Left forelimb (tissue), 1 donor: Measurements from ENCODE around the gene WDR5.

ENCODE experiments used
- DNase-seq: peaks from one replicate; pipeline ENCODE4 v3.0.0-alpha.2; 2018; ENCODE audit warnings: low spot score

The WDR5 gene

DNA sequence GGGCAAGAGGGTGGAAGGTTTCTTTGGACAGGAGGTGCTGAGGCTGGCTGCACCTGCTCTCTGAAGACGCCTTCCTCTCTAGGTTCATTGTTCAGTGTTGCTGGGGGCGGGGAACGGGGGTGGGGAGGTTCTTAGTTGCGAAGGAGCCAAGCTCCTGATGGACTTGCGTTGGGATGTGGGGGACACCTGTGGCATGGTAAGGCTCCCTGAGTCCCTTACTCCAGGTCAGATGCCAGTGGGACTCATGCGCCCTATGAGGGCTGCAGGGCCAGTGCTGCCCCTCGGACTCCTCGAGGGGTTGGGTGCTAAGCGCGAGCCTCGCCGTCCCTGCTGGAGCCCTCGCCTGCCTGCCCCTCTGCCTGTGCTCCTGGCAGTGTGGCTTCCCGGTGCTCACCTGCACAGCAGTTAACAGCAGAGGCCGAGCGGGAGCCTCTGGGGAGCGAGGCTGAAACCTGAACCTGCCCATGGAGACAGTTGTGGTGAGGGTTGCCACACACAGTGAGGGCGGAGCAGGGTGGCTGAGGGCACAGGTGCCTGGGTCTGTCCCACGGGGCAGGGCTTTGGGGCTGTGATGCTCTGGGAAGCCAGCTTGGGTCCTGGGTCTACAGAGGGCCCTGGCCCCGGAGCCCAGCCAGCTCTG lies 23.0 kb downstream of the WDR5 start:
- DNase-seq, result peak; percentile 64

GRCh38 chr9:134159566-134160245 lies 23.8 kb downstream of the WDR5 start:
- DNase-seq, result no peak

DNA sequence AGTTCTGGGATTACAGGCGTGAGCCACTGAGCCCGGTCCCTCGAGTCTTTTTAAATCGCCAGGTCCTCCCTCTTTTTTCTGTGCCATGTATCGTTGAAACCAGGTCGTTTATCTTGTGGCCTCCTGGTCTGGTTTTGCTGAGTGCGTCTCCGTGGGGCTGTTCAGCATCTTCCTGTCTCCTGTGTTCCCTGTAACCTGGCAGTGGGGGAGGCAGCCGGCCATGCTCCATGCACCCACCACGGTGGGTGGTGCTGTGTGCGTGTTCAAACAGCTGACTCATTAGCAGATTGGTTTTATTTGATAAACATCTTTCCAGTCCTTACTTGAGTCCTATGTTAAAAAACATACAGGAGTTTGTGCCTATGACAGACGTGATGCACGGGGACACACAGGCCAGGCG lies 25.8 kb downstream of the WDR5 start:
- no peak for DNase-seq

DNA sequence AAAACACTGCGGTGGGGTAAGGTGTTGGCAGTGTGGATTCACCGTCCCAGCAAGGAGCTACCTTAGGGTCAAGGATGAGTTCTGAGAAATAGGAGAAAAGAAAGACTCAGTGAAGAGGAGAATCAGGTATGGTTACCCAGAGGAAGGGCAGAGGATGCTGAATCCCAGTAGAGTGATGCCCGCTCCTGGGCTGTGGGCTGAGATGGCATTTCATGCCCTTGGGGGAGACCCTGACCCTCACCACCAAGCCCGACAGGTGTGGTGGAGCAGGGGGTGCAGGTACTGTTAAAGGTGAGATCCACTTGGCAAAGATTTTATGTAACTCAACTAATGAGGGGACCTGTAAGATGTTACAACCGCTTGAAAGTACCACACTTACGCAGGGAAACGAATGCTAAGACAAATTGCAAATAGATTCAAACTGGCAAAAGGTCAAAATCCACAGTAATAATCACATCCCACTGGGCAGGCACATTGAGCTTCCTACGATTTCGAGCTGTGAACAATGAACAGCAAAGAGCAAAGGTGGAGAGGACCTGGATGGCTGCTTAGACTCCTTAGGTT lies 26.4 kb downstream of the WDR5 start:
- DNase-seq, result no peak

DNA sequence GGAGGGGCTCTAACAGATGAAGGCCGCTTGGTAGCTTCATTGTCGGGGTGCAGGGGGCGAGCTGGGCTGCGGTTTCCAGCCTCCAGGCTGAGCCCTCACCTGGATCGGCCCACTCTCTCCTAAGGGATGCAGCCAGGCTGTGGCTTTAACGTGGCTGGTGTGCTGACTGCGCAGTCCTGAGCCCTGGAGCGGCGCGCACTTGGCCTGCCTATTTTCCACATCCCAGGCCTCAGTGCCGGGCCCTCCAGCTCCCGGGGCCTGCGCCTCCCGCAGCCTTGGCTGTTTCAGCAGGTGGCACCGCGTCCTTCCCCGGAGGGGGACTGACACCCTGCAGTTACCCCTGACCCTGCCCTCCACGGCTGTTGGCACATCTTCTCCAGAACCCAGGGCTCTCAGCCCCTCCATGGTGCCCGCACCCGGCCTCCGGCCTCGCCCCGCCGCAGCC lies 27.1 kb downstream of the WDR5 start:
- DNase-seq, result no peak

DNA sequence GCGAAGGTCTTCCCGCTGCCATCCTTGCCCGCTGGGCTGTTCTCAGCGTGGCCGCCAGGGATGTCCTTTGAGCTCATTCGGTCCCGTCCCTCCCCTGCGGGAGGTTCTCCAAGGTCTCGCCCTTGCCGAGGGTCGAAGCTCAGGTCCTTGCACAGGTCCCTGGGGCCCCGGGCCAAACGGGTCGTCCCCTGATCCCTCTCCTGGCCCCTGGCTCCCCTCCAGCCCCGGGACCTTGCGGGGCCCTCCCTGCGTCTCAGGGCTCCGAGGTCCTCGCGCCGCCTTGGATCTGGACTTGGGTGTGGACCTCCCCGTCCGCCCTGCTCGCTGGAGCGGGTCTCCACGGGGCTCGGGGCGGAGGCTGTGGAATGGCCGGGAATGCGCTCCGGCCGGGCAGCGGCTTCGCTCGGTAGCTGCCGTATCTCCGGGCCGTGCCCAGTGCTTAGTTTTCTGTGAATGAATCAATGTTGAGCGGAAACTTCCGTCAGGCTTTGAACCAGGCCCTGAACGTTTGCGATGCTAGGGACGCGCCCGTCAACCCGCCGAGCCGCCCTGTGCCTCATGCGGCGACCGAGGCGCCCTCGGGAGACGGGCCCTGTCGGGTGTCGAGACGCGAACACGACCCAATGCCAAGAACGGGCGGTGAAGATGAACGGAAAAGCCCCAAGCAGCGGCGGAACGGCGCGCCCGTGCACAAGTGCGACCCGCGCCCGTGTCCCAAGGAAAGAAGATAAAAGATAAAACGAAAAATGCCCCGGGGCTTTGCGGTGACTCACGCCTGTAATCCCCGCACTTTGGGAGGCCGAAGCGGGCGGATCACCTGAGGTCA lies 27.7 kb downstream of the WDR5 start:
- DNase-seq, result peak; percentile 80

- no peak for DNase-seq
These were observed 29.0 kb downstream of the WDR5 start for GRCh38 chr9:134164879-134165278.

DNA sequence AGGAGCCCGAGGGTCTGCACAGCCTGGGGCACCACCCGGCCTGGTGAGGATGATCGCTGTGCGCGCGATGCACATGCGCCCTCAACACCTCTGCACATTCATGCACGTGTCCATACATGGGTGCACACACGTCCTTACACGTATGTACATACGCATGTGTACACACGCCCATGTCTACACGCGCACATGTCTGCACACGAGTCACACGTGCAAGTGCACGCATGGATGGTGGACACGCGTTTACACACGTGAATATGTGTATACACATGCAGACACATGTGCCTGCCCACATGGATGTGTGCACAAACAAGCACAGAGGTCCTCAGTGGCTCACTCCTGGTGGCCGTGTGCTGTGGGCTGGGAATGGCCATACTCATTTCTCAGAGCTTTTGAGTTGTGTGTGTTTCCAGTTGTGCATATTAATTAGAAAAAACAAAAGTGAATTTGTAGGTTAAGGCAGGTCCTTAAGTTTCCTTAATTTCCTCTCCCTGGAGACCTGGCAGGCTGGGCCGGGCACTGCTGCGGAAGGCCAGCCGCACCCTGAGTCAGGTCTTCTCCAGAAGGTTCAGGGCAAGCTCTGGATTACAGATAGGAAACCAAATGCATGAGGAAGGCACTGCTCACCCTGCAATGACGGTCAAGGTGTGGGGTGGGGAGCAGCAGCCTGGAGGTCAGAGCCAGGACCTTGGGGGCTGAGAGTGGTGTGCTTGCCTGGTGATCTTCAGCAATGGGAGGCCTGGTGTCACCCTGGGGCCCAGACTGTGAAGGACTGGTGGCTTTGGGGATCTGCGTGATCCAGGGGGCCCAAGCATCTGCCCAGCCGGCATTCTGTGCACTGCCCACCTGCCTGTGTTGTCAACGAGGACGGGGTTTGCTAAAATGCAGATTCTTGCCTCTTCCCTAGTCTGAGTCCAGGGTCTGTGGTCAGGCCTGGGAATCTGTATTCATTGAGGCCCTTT lies 29.8 kb downstream of the WDR5 start:
- DNase-seq, result no peak

- DNase-seq, result no peak
These were observed 30.5 kb downstream of the WDR5 start for GRCh38 chr9:134166374-134166773.

GRCh38 chr9:134167530-134167931 lies 31.6 kb downstream of the WDR5 start:
- DNase-seq, result no peak

GRCh38 chr9:134168757-134169550 lies 33.1 kb downstream of the WDR5 start:
- no peak for DNase-seq

GRCh38 chr9:134169724-134170401 lies 34.0 kb downstream of the WDR5 start:
- no peak for DNase-seq

DNA sequence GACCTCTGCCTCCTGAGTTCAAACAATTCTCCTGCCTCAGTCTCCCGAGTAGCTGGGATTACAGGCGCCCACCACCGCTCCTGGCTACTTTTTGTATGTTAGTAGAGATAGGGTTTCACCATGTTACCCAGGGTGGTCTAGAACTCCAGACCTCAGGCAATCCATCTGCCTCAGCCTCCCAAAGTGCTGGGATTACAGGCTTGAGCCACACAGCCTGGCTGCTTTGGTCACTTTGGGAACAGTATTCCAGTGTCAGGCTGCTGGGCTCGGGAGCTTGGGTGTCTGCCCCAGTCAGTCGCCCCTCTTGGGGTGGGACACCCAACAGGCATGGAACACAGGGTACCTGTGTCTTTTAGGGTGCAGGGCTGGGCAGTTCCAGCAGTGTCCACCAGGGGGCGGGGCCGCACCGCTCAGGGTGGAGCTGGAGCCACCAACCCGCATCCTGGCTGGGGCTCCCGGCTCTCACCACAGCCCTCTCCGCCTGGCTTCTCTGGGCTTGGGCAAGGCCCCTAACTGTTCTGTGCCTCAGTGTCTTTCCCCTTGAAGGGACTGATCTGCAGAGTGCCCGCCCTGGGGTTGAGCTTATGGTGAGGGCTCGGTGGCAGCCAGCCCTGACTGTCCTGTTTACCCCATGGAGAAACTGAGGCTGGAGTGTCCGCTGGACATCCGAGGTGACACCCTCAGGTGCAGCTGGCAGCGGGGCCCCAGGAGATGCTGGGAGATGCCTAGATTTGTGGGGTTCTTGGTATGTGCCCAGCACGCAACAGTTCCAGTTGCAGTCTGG lies 34.8 kb downstream of the WDR5 start:
- no peak for DNase-seq

DNA sequence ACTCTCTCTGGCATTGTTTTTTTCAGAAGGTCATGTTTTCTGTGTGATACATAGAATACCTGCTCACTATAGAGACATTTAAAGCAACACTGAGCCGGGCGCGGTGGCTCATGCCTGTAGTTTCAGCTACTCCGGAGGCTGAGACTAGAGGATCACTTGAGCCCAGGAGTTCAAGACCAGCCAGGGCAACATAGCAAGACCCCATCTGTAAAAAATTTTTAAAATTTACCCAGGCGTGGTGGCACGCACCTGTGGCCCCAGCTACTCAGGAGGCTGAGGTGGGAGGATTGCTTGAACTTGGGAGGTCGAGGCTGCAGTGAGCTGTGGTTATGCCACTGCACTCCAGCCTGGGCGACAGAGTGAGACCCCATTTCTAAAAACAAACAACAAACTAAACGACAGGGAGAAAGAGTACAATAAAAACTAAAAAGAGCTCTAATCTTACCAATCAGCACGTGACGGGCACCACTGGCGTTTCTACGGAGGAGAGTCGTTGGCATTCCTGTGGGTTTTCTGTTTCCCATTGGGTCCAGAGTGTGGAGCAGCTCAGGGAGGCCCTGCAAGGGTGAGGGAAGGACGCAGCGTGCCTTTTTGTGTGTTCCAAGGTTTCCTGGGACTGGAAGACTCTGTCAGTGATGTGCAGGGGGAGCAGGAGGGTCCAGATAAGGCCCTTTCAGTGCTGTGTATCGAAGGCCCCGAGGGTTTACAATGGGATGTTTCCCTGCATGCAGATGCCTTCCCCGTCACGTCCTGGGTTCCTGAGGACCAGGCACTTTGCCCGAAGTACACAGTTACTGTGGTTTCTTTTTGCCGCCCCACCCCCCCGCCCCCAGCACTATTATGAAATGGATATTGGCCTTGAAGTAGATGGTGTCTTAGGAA lies 35.7 kb downstream of the WDR5 start:
- no peak for DNase-seq

GRCh38 chr9:134172198-134173126 lies 36.6 kb downstream of the WDR5 start:
- DNase-seq, result no peak

GRCh38 chr9:134173127-134174072 lies 37.5 kb downstream of the WDR5 start:
- no peak for DNase-seq
